H1 (cell line): Measurements from ENCODE around the gene MYL6B. TPM values are rescaled to one million over a fixed set of nuclear protein-coding genes. Genes with fewer than 3 reads are reported as not detected.

Source experiments
- CHD2 ChIP-seq: IDR thresholded peaks from 2 replicates; pipeline ENCODE4 v1.6.1; 2012; ENCODE audit warnings: low read length, improper control_type of control experiment
- EP300 ChIP-seq, 2 experiments: IDR thresholded peaks; 1 replicate in 1 of 2; 2 replicates in 1 of 2; pipeline ENCODE4 v1.6.1; 2011 to 2012; ENCODE audit warnings: low read depth in 2 of 2, low read length in 2 of 2, mild to moderate bottlenecking in 2 of 2, borderline replicate concordance in 1 of 2, inconsistent platforms in 1 of 2, moderate library complexity in 1 of 2
- MAFK ChIP-seq: IDR thresholded peaks from 2 replicates; pipeline ENCODE4 v1.6.1; 2012; ENCODE audit warnings: low read depth, mild to moderate bottlenecking, improper control_type of control experiment, low read length
- NANOG ChIP-seq: IDR thresholded peaks from 2 replicates; pipeline ENCODE4 v1.6.1; 2011; ENCODE audit warnings: low read length, low read depth, mild to moderate bottlenecking, inconsistent platforms; ENCODE audit not compliant: insufficient read depth, poor library complexity, severe bottlenecking
- RXRA ChIP-seq: IDR thresholded peaks from 2 replicates; pipeline ENCODE4 v1.6.1; 2011; ENCODE audit warnings: low read depth, mild to moderate bottlenecking, low read length, moderate library complexity; ENCODE audit not compliant: insufficient read depth
- SIX5 ChIP-seq: IDR thresholded peaks from 2 replicates; pipeline ENCODE4 v1.6.1; 2011; ENCODE audit warnings: mild to moderate bottlenecking, low read depth, low read length
- TAF7 ChIP-seq: optimal IDR thresholded peaks from 2 replicates; pipeline ENCODE3; 2011; ENCODE audit warnings: low read depth, mild to moderate bottlenecking, inconsistent platforms, low read length, moderate library complexity, borderline replicate concordance
- YY1 ChIP-seq: IDR thresholded peaks from 2 replicates; pipeline ENCODE4 v1.6.1; 2011; ENCODE audit warnings: low read depth, mild to moderate bottlenecking, low read length
- polyA plus RNA-seq, 7 experiments: library from polyadenylated mRNA; depleted of rRNA in 3 of 7; stranded (reverse) in 5 of 7; unstranded in 2 of 7; fragments of >200 nt in 5 of 7; fragments of 200-250 nt in 2 of 7; gene quantifications; 1 replicate in 5 of 7; 2 replicates in 1 of 7; 4 replicates in 1 of 7; pipeline versions ENCODE4 v1.2.1 to v1.2.3, GENCODE V29; 2011 to 2013; ENCODE audit warnings: missing spikeins in 2 of 7, mixed read lengths in 2 of 7
- total RNA-seq: library from RNA; stranded (reverse); fragmentation: NEBNext Ultra II Directional; extraction: Animal tissue kit (Norgen Biotek cat#: 25700); gene quantifications from 2 replicates; pipeline ENCODE4 v1.2.1, GENCODE V29; 2021
- TF ChIP-seq, protein P1 (sequence below): fragments of 300-600 bp; sonication (generic); IDR thresholded peaks from 2 replicates; pipeline ENCODE4 v1.7.1; 2012; ENCODE audit warnings: low read length, moderate library complexity, mild to moderate bottlenecking, inconsistent platforms; ENCODE audit not compliant: insufficient replicate concordance

The MYL6B gene
- total and polyA plus RNA-seq, 2 of the 8 experiments (the other 6 are each of a cell fraction or from before 2014, with no cell fraction given) = 163 to 202 TPM

DNA sequence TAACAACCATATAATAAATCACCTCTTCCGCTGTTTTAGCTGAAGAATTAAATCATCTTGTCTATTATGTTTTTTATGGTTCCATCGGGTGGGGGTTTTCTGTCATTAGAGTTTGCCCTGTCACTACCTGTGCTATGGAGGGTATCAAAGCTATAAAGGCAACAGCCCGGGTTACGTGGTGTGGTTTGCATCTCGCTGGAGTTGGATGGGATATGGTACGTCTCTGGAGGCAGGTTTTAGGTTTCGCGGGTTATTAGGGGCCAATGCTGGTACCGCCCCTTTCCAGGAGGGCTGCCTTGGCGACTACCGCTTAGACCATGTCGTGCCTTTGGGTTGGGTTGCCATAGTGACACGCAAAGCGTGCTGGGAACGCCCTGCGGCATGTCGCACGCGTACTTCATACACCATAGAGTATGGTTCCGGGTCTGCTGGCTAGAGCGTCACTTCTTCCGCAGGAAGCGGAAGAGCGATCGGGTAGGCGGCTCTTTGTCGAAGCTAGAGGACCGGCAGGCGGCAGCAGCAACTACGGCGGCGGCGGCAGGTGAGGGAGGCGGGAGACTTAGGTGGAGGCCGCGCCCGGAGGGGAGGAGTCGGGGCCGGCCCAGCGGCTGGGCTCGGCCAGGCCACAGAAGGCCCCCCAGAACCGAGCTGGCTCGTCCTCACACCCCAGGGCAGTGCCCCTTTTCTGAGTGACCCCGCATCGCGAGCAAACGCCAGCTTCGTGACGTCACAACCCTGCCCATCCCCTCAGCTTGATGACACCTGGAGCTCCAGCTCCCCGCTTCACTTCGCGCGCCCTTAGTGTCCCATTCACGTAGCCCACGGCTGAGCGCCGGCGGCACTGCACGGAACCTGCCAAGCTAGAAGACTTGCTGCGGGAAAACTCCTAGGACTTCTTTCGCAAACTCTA, 34.4 kb upstream of the MYL6B start, which contains the start of gene ZC3H10 (continued):
- TF ChIP-seq, protein P1, sequence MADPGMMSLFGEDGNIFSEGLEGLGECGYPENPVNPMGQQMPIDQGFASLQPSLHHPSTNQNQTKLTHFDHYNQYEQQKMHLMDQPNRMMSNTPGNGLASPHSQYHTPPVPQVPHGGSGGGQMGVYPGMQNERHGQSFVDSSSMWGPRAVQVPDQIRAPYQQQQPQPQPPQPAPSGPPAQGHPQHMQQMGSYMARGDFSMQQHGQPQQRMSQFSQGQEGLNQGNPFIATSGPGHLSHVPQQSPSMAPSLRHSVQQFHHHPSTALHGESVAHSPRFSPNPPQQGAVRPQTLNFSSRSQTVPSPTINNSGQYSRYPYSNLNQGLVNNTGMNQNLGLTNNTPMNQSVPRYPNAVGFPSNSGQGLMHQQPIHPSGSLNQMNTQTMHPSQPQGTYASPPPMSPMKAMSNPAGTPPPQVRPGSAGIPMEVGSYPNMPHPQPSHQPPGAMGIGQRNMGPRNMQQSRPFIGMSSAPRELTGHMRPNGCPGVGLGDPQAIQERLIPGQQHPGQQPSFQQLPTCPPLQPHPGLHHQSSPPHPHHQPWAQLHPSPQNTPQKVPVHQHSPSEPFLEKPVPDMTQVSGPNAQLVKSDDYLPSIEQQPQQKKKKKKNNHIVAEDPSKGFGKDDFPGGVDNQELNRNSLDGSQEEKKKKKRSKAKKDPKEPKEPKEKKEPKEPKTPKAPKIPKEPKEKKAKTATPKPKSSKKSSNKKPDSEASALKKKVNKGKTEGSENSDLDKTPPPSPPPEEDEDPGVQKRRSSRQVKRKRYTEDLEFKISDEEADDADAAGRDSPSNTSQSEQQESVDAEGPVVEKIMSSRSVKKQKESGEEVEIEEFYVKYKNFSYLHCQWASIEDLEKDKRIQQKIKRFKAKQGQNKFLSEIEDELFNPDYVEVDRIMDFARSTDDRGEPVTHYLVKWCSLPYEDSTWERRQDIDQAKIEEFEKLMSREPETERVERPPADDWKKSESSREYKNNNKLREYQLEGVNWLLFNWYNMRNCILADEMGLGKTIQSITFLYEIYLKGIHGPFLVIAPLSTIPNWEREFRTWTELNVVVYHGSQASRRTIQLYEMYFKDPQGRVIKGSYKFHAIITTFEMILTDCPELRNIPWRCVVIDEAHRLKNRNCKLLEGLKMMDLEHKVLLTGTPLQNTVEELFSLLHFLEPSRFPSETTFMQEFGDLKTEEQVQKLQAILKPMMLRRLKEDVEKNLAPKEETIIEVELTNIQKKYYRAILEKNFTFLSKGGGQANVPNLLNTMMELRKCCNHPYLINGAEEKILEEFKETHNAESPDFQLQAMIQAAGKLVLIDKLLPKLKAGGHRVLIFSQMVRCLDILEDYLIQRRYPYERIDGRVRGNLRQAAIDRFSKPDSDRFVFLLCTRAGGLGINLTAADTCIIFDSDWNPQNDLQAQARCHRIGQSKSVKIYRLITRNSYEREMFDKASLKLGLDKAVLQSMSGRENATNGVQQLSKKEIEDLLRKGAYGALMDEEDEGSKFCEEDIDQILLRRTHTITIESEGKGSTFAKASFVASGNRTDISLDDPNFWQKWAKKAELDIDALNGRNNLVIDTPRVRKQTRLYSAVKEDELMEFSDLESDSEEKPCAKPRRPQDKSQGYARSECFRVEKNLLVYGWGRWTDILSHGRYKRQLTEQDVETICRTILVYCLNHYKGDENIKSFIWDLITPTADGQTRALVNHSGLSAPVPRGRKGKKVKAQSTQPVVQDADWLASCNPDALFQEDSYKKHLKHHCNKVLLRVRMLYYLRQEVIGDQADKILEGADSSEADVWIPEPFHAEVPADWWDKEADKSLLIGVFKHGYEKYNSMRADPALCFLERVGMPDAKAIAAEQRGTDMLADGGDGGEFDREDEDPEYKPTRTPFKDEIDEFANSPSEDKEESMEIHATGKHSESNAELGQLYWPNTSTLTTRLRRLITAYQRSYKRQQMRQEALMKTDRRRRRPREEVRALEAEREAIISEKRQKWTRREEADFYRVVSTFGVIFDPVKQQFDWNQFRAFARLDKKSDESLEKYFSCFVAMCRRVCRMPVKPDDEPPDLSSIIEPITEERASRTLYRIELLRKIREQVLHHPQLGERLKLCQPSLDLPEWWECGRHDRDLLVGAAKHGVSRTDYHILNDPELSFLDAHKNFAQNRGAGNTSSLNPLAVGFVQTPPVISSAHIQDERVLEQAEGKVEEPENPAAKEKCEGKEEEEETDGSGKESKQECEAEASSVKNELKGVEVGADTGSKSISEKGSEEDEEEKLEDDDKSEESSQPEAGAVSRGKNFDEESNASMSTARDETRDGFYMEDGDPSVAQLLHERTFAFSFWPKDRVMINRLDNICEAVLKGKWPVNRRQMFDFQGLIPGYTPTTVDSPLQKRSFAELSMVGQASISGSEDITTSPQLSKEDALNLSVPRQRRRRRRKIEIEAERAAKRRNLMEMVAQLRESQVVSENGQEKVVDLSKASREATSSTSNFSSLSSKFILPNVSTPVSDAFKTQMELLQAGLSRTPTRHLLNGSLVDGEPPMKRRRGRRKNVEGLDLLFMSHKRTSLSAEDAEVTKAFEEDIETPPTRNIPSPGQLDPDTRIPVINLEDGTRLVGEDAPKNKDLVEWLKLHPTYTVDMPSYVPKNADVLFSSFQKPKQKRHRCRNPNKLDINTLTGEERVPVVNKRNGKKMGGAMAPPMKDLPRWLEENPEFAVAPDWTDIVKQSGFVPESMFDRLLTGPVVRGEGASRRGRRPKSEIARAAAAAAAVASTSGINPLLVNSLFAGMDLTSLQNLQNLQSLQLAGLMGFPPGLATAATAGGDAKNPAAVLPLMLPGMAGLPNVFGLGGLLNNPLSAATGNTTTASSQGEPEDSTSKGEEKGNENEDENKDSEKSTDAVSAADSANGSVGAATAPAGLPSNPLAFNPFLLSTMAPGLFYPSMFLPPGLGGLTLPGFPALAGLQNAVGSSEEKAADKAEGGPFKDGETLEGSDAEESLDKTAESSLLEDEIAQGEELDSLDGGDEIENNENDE = no peak
- no peak for TF ChIP-seq MAFK
- TF ChIP-seq SIX5 = no peak; the same call in 1 of the 2 replicates
- TF ChIP-seq NANOG = no peak
- peak; percentile 65; the same call in 1 of the 2 replicates for TF ChIP-seq CHD2
- no peak for TF ChIP-seq YY1
- peak; percentile 92 for TF ChIP-seq TAF7
- TF ChIP-seq EP300 (IDR thresholded peaks at IDR 0.05; ENCODE audit: borderline replicate concordance in 1 of 2, low read depth in 2 of 2, low read length in 2 of 2) = peak; percentile 2 to 64; a peak in 2 of 3 replicates
- no peak for TF ChIP-seq RXRA
